Heart right ventricle (tissue), 16 donors: ENCODE data around the gene TSN. TPM values are rescaled to one million over a fixed set of nuclear protein-coding genes. Genes with fewer than 3 reads are reported as not detected.

Experiments
- ATAC-seq, 8 donors: fragments of 200-7000 bp; cut with Tn5 transposase; one replicate each; pipeline ENCODE4 v1.9.1; 2020; ENCODE audit warnings: mild to moderate bottlenecking in 8 of 8, moderate library complexity in 8 of 8, moderate number of reproducible peaks in 1 of 8
- DNase-seq, 2 donors: peaks; one replicate each; pipeline ENCODE4 v3.0.0-alpha.2; 2020
- H3K27ac ChIP-seq, 10 donors: fragments of 200-600 bp; sonication (generic) in 2 of 10; one replicate each; pipeline versions ENCODE4 v1.5.0 to v1.8.0; 2020 to 2022; ENCODE audit warnings: mild to moderate bottlenecking in 3 of 10
- H3K27me3 ChIP-seq, 7 donors: fragments of 200-600 bp; one replicate each; pipeline ENCODE4 v1.8.0; 2021 to 2022; ENCODE audit warnings: mild to moderate bottlenecking in 2 of 7
- H3K36me3 ChIP-seq, 9 donors: fragments of 200-600 bp; sonication (generic) in 1 of 9; one replicate each; pipeline versions ENCODE4 v1.5.0 to v1.8.0; 2020 to 2022; ENCODE audit warnings: mild to moderate bottlenecking in 2 of 9
- H3K4me1 ChIP-seq, 9 donors: fragments of 200-600 bp; sonication (generic) in 1 of 9; one replicate each; pipeline versions ENCODE4 v1.5.0 to v1.8.0; 2020 to 2022; ENCODE audit warnings: mild to moderate bottlenecking in 4 of 9
- H3K4me3 ChIP-seq, 10 donors: fragments of 200-600 bp; sonication (generic) in 2 of 10; one replicate each; pipeline versions ENCODE4 v1.5.0 to v1.8.0; 2020 to 2022; ENCODE audit warnings: mild to moderate bottlenecking in 7 of 10, moderate library complexity in 2 of 10
- H3K9me3 ChIP-seq, 11 donors: fragments of 200-600 bp in 10 of 11; sonication (generic) in 2 of 11; one replicate each; pipeline versions ENCODE4 v1.5.0 to v1.8.0; 2013 to 2022; ENCODE audit warnings: mild to moderate bottlenecking in 2 of 11, control low read depth in 1 of 11, moderate library complexity in 1 of 11
- WGBS, 2 donors: extraction: QIAGEN DNeasy Blood & Tissue Kit; methylation state at CpG; one replicate each; pipeline ENCODE4 v1.1.7; 2013; ENCODE audit warnings: inconsistent platforms in 1 of 2; 5-methylcytosine and 5-hydroxymethylcytosine counted together
- intact Hi-C, 10 donors: fragments of 100-400 bp; cut with DNase I; formaldehyde crosslinking; loops; one replicate each; pipeline versions ENCODE4 v1.11.1 to v1.14.2; 2022
- polyA plus RNA-seq, 2 donors: library from polyadenylated mRNA; stranded (reverse); fragments of 200-250 nt; gene quantifications; one replicate each; pipeline ENCODE4 v1.2.3, GENCODE V29; 2013
- total RNA-seq, 10 donors: library from RNA; stranded (reverse); fragmentation: NEBNext Ultra II Directional in 3 of 10; extraction: Animal tissue kit (Norgen Biotek cat#: 25700) in 3 of 10; gene quantifications; one replicate each; pipeline versions ENCODE4 v1.2.1 to v1.2.4, GENCODE V29; 2021 to 2023
- TF ChIP-seq, protein P1 (sequence below), 9 donors: fragments of 200-600 bp; sonication (generic) in 2 of 9; IDR thresholded peaks; one replicate each; pipeline versions ENCODE4 v1.5.0 to v1.8.0; 2021 to 2022; ENCODE audit warnings: antibody characterized with exemption in 9 of 9, mild to moderate bottlenecking in 5 of 9, moderate library complexity in 1 of 9
- donor health status: Arrhythmogenic right ventricular cardiomyopathy.
- donor health status: ischemic (EF 13 %, LVEDD 7.1; RV severe dilation, severe dysfunction).
- donor health status: healthy with polysubstance abuse.
- donor health status: DM: no; HTN: yes; CAD: no.
- donor health status: DM: no; HTN: no; CAD: no.
- donor health status: ischemic (EF 25% LVEDD 6.9; RV normal size, moderate dysfunction).
- donor health status: ischemic (EF 25% LVEDD 5.7; RV mildly dilated, moderate dysfunction).
- donor health status: healthy.
- donor health status: DM: yes; HTN: yes; CAD: no.
- donor health status: Ischemic cardiomyopathy.
- donor health status: ischemic (EF 35%, LVEDD 5.7; RV mildly dilated, moderate dysfunction).
- donor health status: nonischemic (EF 11% LVEDD 7.7; RV severe dilation, severe dysfunction).
- donor health status: DM: yes; HTN: yes; CAD: no.
- donor health status: PGD.
- donor health status: ischemic (EF 29% LVEDD 5.4; RV normal size, mild dysfunction).
- donor health status: nonischemic (EF 23%, LVEDD 6.1; RV moderate dilation, normal function).

The TSN gene
- total and polyA plus RNA-seq, 12 donors, result 15.3 to 54.4 (median 47.3) TPM

GRCh38 chr2:121746071-121746578 lies 9.3 kb upstream of the TSN start:
- intact Hi-C loops, result no loop called here
- Histone ChIP-seq H3K4me1 (no peaks in the 10 kb centered on the region), H3K9me3 (no peaks in the 10 kb centered on the region), H3K4me3 (no peak overlapping the region), H3K27ac (no peak overlapping the region), H3K36me3 (no peaks in the 10 kb centered on the region), H3K27me3 (no peaks in the 10 kb centered on the region)
- DNase-seq, result no peak
- WGBS, 2 donors, result 37 to 39% methylated on average over 6 of the region's 6 CpGs
- TF ChIP-seq, protein P1, sequence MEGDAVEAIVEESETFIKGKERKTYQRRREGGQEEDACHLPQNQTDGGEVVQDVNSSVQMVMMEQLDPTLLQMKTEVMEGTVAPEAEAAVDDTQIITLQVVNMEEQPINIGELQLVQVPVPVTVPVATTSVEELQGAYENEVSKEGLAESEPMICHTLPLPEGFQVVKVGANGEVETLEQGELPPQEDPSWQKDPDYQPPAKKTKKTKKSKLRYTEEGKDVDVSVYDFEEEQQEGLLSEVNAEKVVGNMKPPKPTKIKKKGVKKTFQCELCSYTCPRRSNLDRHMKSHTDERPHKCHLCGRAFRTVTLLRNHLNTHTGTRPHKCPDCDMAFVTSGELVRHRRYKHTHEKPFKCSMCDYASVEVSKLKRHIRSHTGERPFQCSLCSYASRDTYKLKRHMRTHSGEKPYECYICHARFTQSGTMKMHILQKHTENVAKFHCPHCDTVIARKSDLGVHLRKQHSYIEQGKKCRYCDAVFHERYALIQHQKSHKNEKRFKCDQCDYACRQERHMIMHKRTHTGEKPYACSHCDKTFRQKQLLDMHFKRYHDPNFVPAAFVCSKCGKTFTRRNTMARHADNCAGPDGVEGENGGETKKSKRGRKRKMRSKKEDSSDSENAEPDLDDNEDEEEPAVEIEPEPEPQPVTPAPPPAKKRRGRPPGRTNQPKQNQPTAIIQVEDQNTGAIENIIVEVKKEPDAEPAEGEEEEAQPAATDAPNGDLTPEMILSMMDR (IDR thresholded peaks at IDR 0.05), result no peak
- ATAC-seq, result no peak

DNA sequence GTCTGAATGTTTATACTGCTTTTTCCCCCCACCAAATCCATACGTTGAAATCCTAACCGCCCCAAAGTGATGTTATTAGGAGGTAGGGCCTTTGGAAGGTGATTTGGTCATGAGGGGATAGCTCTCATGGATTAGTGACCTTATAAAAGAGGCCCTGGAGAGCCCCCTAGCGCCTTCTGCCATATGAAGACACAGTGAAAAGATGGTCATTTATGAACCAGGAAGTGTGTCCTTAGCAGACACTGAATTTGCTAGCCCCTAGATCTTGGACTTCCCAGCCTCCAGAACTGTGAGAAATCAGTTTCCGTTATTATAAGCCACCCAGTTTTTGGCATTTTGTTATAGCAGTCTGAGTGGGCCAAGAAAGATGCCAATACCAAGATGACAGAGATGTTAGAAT lies 7.2 kb upstream of the TSN start:
- intact Hi-C loops, result no loop called here
- Histone ChIP-seq H3K4me3 (no peak overlapping the region), H3K27me3 (no peaks in the 10 kb centered on the region), H3K36me3 (no peaks in the 10 kb centered on the region), H3K27ac (no peak overlapping the region), H3K9me3 (no peaks in the 10 kb centered on the region), H3K4me1 (no peaks in the 10 kb centered on the region)
- DNase-seq, result no peak
- WGBS, 2 donors, result 59 to 61% methylated on average over 4 of the region's 4 CpGs
- peak in 1 of 8 donors; percentile 44 for ATAC-seq
- TF ChIP-seq, protein P1 (IDR thresholded peaks at IDR 0.05), result peak in 6 of 9 donors; percentile 5 to 36 (median 26)

GRCh38 chr2:121754851-121755236 lies 607 bp upstream of the TSN start:
- no peaks in the 10 kb centered on the region for H3K9me3 ChIP-seq
- no peaks in the 10 kb centered on the region for H3K27me3 ChIP-seq
- WGBS, 2 donors, result 2 to 3% methylated on average over 8 of the region's 8 CpGs
- peak overlapping the region in 9 of 10 donors; percentile 10 to 84 (median 75) for H3K27ac ChIP-seq
- DNase-seq (no peak), ATAC-seq (peak in 3 of 8 donors; percentile 6 to 15 (median 6))
- TF ChIP-seq, protein P1 (IDR thresholded peaks at IDR 0.05), result no peak
- intact Hi-C loops, result loop anchor here in 1 of 10 donors (2.0 kb wide), 1 partner anchor 18 kb away; the partner anchor contains the start of gene NIFK
- peaks cover 0 to 28% (median 0%) of the 10 kb centered on the region in 9 donors for H3K36me3 ChIP-seq
- H3K4me3 ChIP-seq, result peak overlapping the region; percentile 30 to 95 (median 90)
- peaks cover 5 to 32% (median 28%) of the 10 kb centered on the region in 9 donors for H3K4me1 ChIP-seq

DNA sequence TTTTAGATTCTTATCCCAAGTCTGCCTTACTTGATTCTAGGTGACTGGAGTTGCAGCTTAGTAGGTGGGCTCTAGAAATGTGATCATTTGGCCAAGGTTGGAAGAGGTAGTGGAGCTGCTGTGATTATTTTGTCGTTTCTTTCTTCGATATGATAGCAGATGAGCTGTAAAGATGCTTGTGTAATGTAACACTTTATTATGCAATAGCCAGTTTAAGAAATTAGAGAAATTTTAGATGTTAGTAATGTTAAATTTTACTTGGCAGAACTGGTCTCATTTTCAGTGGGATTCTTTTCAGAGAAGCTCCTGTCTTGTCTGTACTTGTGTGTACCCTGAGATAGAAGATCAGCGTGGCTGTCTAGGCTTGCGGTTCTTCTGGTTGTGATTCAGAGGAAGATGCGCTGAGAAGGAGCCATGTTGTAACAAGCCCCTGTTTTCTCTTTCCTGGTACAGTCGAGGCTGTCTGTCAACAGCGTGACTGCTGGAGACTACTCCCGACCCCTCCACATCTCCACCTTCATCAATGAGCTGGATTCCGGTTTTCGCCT lies 9.3 kb downstream of the TSN start:
- H3K4me1 ChIP-seq, result no peaks in the 10 kb centered on the region
- intact Hi-C loops, result no loop called here
- peaks cover 0 to 100% (median 55%) of the 10 kb centered on the region in 9 donors for H3K36me3 ChIP-seq
- H3K9me3 ChIP-seq, result no peaks in the 10 kb centered on the region
- DNase-seq (no peak), ATAC-seq (no peak)
- WGBS, 2 donors, result 94 to 95% methylated on average over 10 of the region's 10 CpGs
- no peaks in the 10 kb centered on the region for H3K27me3 ChIP-seq
- no peak overlapping the region for H3K27ac ChIP-seq
- TF ChIP-seq, protein P1 (IDR thresholded peaks at IDR 0.05), result no peak
- no peak overlapping the region for H3K4me3 ChIP-seq
